Liver (tissue), 9 donors: ENCODE measurements around the gene ENDOU. TPM values are rescaled to one million over a fixed set of nuclear protein-coding genes. Genes with fewer than 3 reads are reported as not detected.
A peak's percentile ranks its signal among the peaks of the same experiment; 100 is the strongest.

Source experiments
- DNase-seq: peaks from one replicate; pipeline ENCODE4 v3.0.0-alpha.2; 2017; ENCODE audit warnings: low spot score
- H3K27ac ChIP-seq, 2 donors: one replicate each; pipeline ENCODE4 v1.7.0; 2013; ENCODE audit warnings: inconsistent platforms in 2 of 2, low read length in 2 of 2, control low read depth in 1 of 2, low read depth in 1 of 2, mild to moderate bottlenecking in 1 of 2
- H3K27me3 ChIP-seq, 4 donors: one replicate each; pipeline versions ENCODE4 v1.6.1 to v1.7.0; 2013; ENCODE audit warnings: low read length in 3 of 4, inconsistent platforms in 1 of 4, mild to moderate bottlenecking in 1 of 4, moderate library complexity in 1 of 4; ENCODE audit not compliant: control insufficient read depth in 4 of 4, insufficient read depth in 4 of 4
- H3K36me3 ChIP-seq, 4 donors: one replicate each; pipeline versions ENCODE4 v1.6.1 to v1.7.0; 2013; ENCODE audit warnings: low read length in 3 of 4, mild to moderate bottlenecking in 3 of 4, low read depth in 1 of 4, moderate library complexity in 1 of 4; ENCODE audit not compliant: control insufficient read depth in 4 of 4, insufficient read depth in 3 of 4
- H3K4me1 ChIP-seq, 4 donors: one replicate each; pipeline versions ENCODE4 v1.6.1 to v1.7.0; 2013; ENCODE audit warnings: low read length in 3 of 4, mild to moderate bottlenecking in 3 of 4, moderate library complexity in 1 of 4; ENCODE audit not compliant: control insufficient read depth in 4 of 4, insufficient read depth in 4 of 4
- H3K4me3 ChIP-seq, 3 donors: one replicate each; pipeline versions ENCODE4 v1.6.1 to v1.7.0; 2013; ENCODE audit warnings: low read length in 3 of 3, control low read depth in 1 of 3, low read depth in 1 of 3, mild to moderate bottlenecking in 1 of 3
- H3K9ac ChIP-seq, 2 donors: one replicate each; pipeline ENCODE4 v1.7.0; 2013; ENCODE audit warnings: low read length in 2 of 2, mild to moderate bottlenecking in 2 of 2, moderate library complexity in 2 of 2, control low read depth in 1 of 2, low read depth in 1 of 2
- H3K9me3 ChIP-seq, 4 donors: one replicate each; pipeline versions ENCODE4 v1.6.1 to v1.7.0; 2013; ENCODE audit warnings: low read length in 3 of 4; ENCODE audit not compliant: control insufficient read depth in 4 of 4
- EGR1 ChIP-seq, 2 donors: IDR thresholded peaks; 2 replicates each; pipeline ENCODE4 v1.6.1; 2016 to 2018; ENCODE audit warnings: antibody characterized with exemption in 2 of 2, low read depth in 2 of 2
- FOXA1 ChIP-seq: IDR thresholded peaks from 2 replicates; pipeline ENCODE4 v1.6.1; 2016; ENCODE audit warnings: antibody characterized with exemption
- FOXA2 ChIP-seq: IDR thresholded peaks from 2 replicates; pipeline ENCODE4 v1.6.1; 2016; ENCODE audit warnings: antibody characterized with exemption
- GABPA ChIP-seq, 2 donors: IDR thresholded peaks in 1 of 2; conservative IDR thresholded peaks in 1 of 2; 2 replicates each; pipeline ENCODE4 v1.6.1; 2016; ENCODE audit warnings: antibody characterized with exemption in 2 of 2, mild to moderate bottlenecking in 1 of 2, moderate library complexity in 1 of 2
- HNF4A ChIP-seq, 2 donors: conservative IDR thresholded peaks; 2 replicates each; pipeline ENCODE4 v1.6.1; 2016; ENCODE audit warnings: antibody characterized with exemption in 2 of 2, mild to moderate bottlenecking in 2 of 2
- JUND ChIP-seq, 2 donors: IDR thresholded peaks; 2 replicates each; pipeline ENCODE4 v1.6.1; 2016; ENCODE audit warnings: antibody characterized with exemption in 2 of 2
- MAX ChIP-seq: IDR thresholded peaks from 2 replicates; pipeline ENCODE4 v1.6.1; 2016; ENCODE audit warnings: antibody characterized with exemption
- NR2F2 ChIP-seq: IDR thresholded peaks from 2 replicates; pipeline ENCODE4 v1.6.1; 2016; ENCODE audit warnings: antibody characterized with exemption
- RAD21 ChIP-seq, 2 donors: IDR thresholded peaks; 2 replicates each; pipeline ENCODE4 v1.6.1; 2016; ENCODE audit warnings: antibody characterized with exemption in 2 of 2, mild to moderate bottlenecking in 2 of 2
- REST ChIP-seq: IDR thresholded peaks from 2 replicates; pipeline ENCODE4 v1.6.1; 2016; ENCODE audit warnings: antibody characterized with exemption, mild to moderate bottlenecking
- RXRA ChIP-seq, 2 donors: IDR thresholded peaks; 2 replicates each; pipeline ENCODE4 v1.6.1; 2017 to 2018; ENCODE audit warnings: antibody characterized with exemption in 2 of 2, mild to moderate bottlenecking in 1 of 2
- SP1 ChIP-seq: IDR thresholded peaks from 2 replicates; pipeline ENCODE4 v1.6.1; 2018; ENCODE audit warnings: antibody characterized with exemption, mild to moderate bottlenecking
- TAF1 ChIP-seq: conservative IDR thresholded peaks from 2 replicates; pipeline ENCODE4 v1.6.1; 2016; ENCODE audit warnings: antibody characterized with exemption, mild to moderate bottlenecking
- YY1 ChIP-seq: IDR thresholded peaks from 2 replicates; pipeline ENCODE4 v1.6.1; 2016; ENCODE audit warnings: antibody characterized with exemption, mild to moderate bottlenecking
- WGBS: extraction: QIAGEN DNeasy Blood & Tissue Kit; methylation state at CpG from one replicate; pipeline ENCODE4 v1.1.7; 2013; 5-methylcytosine and 5-hydroxymethylcytosine counted together
- polyA plus RNA-seq, 2 donors: library from polyadenylated mRNA; stranded (reverse) in 1 of 2; unstranded in 1 of 2; fragments of 200-250 nt in 1 of 2; fragments of >200 nt in 1 of 2; fragmentation: Nextera tagmentation in 1 of 2; extraction: Ambion mirVana in 1 of 2; gene quantifications; one replicate each; pipeline versions ENCODE4 v1.2.1 to v1.2.3, GENCODE V29; 2013 to 2015
- total RNA-seq, 2 donors: library from RNA; depleted of rRNA; stranded (reverse); fragments of >200 nt; gene quantifications; one replicate each; pipeline ENCODE4 v1.2.3, GENCODE V29; 2014
- TF ChIP-seq, protein P1 (sequence below): IDR thresholded peaks from 2 replicates; pipeline ENCODE4 v1.6.1; 2016; ENCODE audit warnings: antibody characterized with exemption
- TF ChIP-seq, protein P2 (sequence below): IDR thresholded peaks from 2 replicates; pipeline ENCODE4 v1.6.1; 2016; ENCODE audit warnings: antibody characterized with exemption
- donor health status: healthy.
- donor health status: healthy.
- donor health status: healthy.
- donor health status: healthy.
- donor health status: healthy.

ENDOU gene
- total and polyA plus RNA-seq, 4 donors, result 0.25 TPM; not detected in 3

DNA sequence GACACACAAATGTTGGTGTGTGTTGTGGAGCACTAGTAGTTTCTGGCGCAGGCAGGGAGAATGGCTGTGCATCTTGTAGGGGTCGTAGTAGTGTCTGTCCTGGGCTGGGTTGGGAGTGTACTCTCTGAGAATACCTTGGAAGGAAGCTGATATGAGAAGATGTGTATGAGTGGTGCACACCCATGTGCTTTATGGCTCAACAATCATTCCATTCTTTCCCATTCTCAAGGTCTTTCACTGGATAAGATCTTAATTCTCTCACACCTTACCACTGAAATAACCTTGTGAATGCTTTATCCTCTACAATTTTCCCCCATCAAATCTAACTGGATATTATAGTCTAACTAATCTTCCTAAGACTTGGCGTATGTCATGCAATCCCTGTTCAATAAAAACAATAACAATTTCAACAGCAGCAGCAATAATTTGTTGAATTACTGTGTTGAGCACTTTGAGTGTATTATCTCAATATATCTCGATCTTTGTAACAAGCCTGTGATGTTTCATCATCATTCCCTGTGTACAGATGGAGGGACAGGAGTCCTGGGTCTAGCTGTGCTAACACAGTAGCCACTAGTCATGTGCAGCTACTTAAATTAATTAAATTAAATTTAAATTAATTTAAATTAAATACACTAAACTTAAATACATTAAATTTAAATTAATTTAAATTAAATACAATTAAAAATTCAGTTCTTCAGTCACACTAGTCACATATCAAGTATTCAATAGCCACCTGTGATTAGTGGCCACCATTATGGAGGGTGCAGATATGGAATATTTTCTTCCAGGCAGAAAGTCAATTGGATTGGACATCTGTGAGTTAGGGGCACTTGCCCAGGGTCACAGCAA lies 44.2 kb upstream of the ENDOU start:
- Histone ChIP-seq H3K36me3 (no peaks in the 10 kb centered on the region), H3K4me3 (no peak overlapping the region), H3K27ac (no peak overlapping the region), H3K9me3 (no peaks in the 10 kb centered on the region), H3K4me1 (peaks cover 2 to 26% (median 14%) of the 10 kb centered on the region in 4 donors), H3K9ac (no peak overlapping the region), H3K27me3 (no peaks in the 10 kb centered on the region)
- no peak for DNase-seq
- TF ChIP-seq, protein P1, sequence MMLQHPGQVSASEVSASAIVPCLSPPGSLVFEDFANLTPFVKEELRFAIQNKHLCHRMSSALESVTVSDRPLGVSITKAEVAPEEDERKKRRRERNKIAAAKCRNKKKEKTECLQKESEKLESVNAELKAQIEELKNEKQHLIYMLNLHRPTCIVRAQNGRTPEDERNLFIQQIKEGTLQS, result peak; percentile 5
- TF ChIP-seq RAD21 (IDR thresholded peaks at IDR 0.05) (no peak), HNF4A (conservative IDR thresholded peaks at IDR 0.05) (peak in 1 of 2 donors; percentile 18)
- WGBS, result 62% methylated on average over 4 of the region's 4 CpGs

GRCh38 chr12:47768323-47768811 lies 43.1 kb upstream of the ENDOU start:
- no peak overlapping the region for H3K4me3 ChIP-seq
- H3K36me3 ChIP-seq, result no peaks in the 10 kb centered on the region
- no peaks in the 10 kb centered on the region for H3K9me3 ChIP-seq
- DNase-seq, result no peak
- WGBS, result 45% methylated on average over 2 of the region's 2 CpGs
- peaks cover 2 to 19% (median 7%) of the 10 kb centered on the region in 4 donors for H3K4me1 ChIP-seq
- no peak overlapping the region for H3K27ac ChIP-seq
- no peaks in the 10 kb centered on the region for H3K27me3 ChIP-seq
- no peak overlapping the region for H3K9ac ChIP-seq
- TF ChIP-seq RXRA (IDR thresholded peaks at IDR 0.05) (peak in 1 of 2 donors; percentile 19), HNF4A (conservative IDR thresholded peaks at IDR 0.05) (peak; percentile 23 to 25), JUND (IDR thresholded peaks at IDR 0.05) (no peak), YY1 (peak; percentile 14), FOXA2 (peak; percentile 85), FOXA1 (peak; percentile 73), GABPA (IDR thresholded peaks at IDR 0.05 in 1 of 2, conservative IDR thresholded peaks at IDR 0.05 in 1 of 2) (no peak)
- TF ChIP-seq, protein P1, result no peak

DNA sequence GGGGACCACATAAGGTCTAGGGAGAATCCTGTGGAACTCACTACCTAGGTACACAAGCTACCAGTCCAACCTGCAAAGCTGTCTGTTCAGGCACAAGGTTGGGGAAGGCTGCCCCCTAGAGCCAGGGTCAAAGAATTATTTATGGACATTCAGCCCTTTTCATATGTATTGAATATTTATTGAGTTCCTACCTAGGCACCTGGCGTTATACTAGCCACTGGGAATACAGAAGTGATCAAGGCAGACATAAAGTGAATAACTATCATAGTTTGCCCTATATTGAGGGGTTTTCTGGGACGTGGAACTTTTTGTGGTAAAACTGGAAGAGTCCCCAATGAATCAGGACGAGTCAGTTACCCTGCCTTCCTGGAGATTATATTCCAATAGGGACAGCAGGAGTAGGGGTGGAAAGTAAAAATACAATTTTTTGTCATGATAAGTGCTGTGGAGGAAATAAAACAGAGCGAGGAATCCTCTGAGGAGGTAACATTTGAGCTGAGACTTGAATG lies 42.0 kb upstream of the ENDOU start:
- no peaks in the 10 kb centered on the region for H3K27me3 ChIP-seq
- no peaks in the 10 kb centered on the region for H3K9me3 ChIP-seq
- H3K27ac ChIP-seq, result no peak overlapping the region
- no peaks in the 10 kb centered on the region for H3K36me3 ChIP-seq
- no peak overlapping the region for H3K9ac ChIP-seq
- peaks cover 2 to 19% (median 7%) of the 10 kb centered on the region in 4 donors for H3K4me1 ChIP-seq
- 45% methylated on average over 4 of the region's 4 CpGs for WGBS
- H3K4me3 ChIP-seq, result no peak overlapping the region
- peak; percentile 68 for DNase-seq
- no peak for TF ChIP-seq SP1
- TF ChIP-seq, protein P1, result no peak
- no peak for TF ChIP-seq MAX
- TF ChIP-seq JUND (IDR thresholded peaks at IDR 0.05), result no peak
- no peak for TF ChIP-seq GABPA (IDR thresholded peaks at IDR 0.05 in 1 of 2, conservative IDR thresholded peaks at IDR 0.05 in 1 of 2)
- no peak for TF ChIP-seq YY1
- TF ChIP-seq HNF4A (conservative IDR thresholded peaks at IDR 0.05), result peak in 1 of 2 donors; percentile 18
- no peak for TF ChIP-seq NR2F2
- TF ChIP-seq EGR1 (IDR thresholded peaks at IDR 0.05; ENCODE audit: low read depth in 2 of 2), result no peak
- TF ChIP-seq FOXA1, result no peak
- no peak for TF ChIP-seq FOXA2
- TF ChIP-seq, protein P2, sequence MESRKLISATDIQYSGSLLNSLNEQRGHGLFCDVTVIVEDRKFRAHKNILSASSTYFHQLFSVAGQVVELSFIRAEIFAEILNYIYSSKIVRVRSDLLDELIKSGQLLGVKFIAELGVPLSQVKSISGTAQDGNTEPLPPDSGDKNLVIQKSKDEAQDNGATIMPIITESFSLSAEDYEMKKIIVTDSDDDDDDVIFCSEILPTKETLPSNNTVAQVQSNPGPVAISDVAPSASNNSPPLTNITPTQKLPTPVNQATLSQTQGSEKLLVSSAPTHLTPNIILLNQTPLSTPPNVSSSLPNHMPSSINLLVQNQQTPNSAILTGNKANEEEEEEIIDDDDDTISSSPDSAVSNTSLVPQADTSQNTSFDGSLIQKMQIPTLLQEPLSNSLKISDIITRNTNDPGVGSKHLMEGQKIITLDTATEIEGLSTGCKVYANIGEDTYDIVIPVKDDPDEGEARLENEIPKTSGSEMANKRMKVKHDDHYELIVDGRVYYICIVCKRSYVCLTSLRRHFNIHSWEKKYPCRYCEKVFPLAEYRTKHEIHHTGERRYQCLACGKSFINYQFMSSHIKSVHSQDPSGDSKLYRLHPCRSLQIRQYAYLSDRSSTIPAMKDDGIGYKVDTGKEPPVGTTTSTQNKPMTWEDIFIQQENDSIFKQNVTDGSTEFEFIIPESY, result no peak
- no peak for TF ChIP-seq REST
- TF ChIP-seq RAD21 (IDR thresholded peaks at IDR 0.05), result peak; percentile 79 to 83
- TF ChIP-seq TAF1, result no peak
